HCT116 (cell line): ENCODE results near the gene AIMP1. TPM values are rescaled to one million over a fixed set of nuclear protein-coding genes. Genes with fewer than 3 reads are reported as not detected.

Experiments used
- ATAC-seq: fragments of 200-7000 bp; cut with Tn5 transposase; 2 replicates; pipeline ENCODE4 v1.9.1; 2020; ENCODE audit warnings: mild to moderate bottlenecking, moderate library complexity
- BruUV-seq: library from RNA; stranded (reverse); fragments of 400-500 nt; replicated peaks from 2 replicates; lab custom pipeline; 2021; lab: Mats Ljungman, UMichigan
- CTCF ChIA-PET: fragments of 300-600 bp; sonication (Branson Sonifier 250); formaldehyde crosslinking; loops from one replicate; lab custom pipeline; 2021; ENCODE audit warnings: antibody characterized with exemption; lab: Charles Lee
- POLR2A ChIA-PET: fragments of 300-600, 350-600 bp; sonication (Branson Sonifier 250); formaldehyde crosslinking; loops from one replicate; lab custom pipeline; 2021; ENCODE audit warnings: antibody characterized with exemption; lab: Charles Lee
- RAD21 ChIA-PET, 2 experiments: fragments of 300-600 bp; sonication (Branson Sonifier 250); formaldehyde crosslinking; loops; one replicate each; lab custom pipeline; 2023; ENCODE audit warnings: low total read pairs in 2 of 2; ENCODE audit not compliant: uncharacterized antibody in 2 of 2, unreplicated experiment in 2 of 2, low non-redundant PET in 1 of 2; lab: Charles Lee
- DNase-seq: peaks from one replicate; pipeline ENCODE4 v3.0.0-alpha.2; 2010; ENCODE audit warnings: low read depth, low spot score
- H2AFZ ChIP-seq: fragments of 200-600 bp; shearing (Covaris generic), sonication (generic); 2 replicates; pipeline ENCODE4 v1.6.1; 2017; ENCODE audit warnings: low read depth, mixed run types, mixed read lengths, antibody characterized with exemption, low read length; ENCODE audit not compliant: poor library complexity, severe bottlenecking
- H3K27ac ChIP-seq: 2 replicates; pipeline ENCODE4 v1.5.1; 2012; ENCODE audit warnings: low read depth, low read length
- H3K27me3 ChIP-seq: fragments of 200-600 bp; sonication (generic); 2 replicates; pipeline ENCODE4 v1.6.1; 2016; ENCODE audit warnings: mixed run types, low read length, mixed read lengths; ENCODE audit not compliant: insufficient read depth
- H3K36me3 ChIP-seq, 2 experiments: fragments of 200-500 bp in 1 of 2; fragments of 200-600 bp in 1 of 2; sonication (Bioruptor generic) in 1 of 2; sonication (generic) in 1 of 2; 2 replicates each; pipeline versions ENCODE4 v1.5.1 to v1.6.1; 2014 to 2016; ENCODE audit warnings: low read length in 2 of 2, inconsistent platforms in 1 of 2, mixed read lengths in 1 of 2, mixed run types in 1 of 2; ENCODE audit not compliant: insufficient read depth in 2 of 2, control insufficient read depth in 1 of 2
- H3K4me1 ChIP-seq, 2 experiments: fragments of 200-600 bp in 1 of 2; sonication (generic) in 1 of 2; 2 replicates each; pipeline versions ENCODE4 v1.5.1 to v1.6.1; 2012 to 2017; ENCODE audit warnings: low read length in 2 of 2, inconsistent platforms in 1 of 2, mild to moderate bottlenecking in 1 of 2, mixed read lengths in 1 of 2, mixed run types in 1 of 2, moderate library complexity in 1 of 2; ENCODE audit not compliant: insufficient read depth in 2 of 2, control insufficient read depth in 1 of 2
- H3K4me2 ChIP-seq: fragments of 200-600 bp; sonication (generic); 2 replicates; pipeline ENCODE4 v1.6.1; 2017; ENCODE audit warnings: mixed run types, low read length, mixed read lengths
- H3K4me3 ChIP-seq, 2 experiments: fragments of 200-600 bp in 1 of 2; sonication (generic) in 1 of 2; replicated peaks in 1 of 2; 2 replicates each; pipeline ENCODE4 v1.5.1; 2011 to 2016; ENCODE audit warnings: low read length in 2 of 2, control low read depth in 1 of 2, low read depth in 1 of 2, mild to moderate bottlenecking in 1 of 2, mixed read lengths in 1 of 2, mixed run types in 1 of 2
- H3K79me2 ChIP-seq: fragments of 200-600 bp; sonication (generic); 2 replicates; pipeline ENCODE4 v1.6.1; 2017; ENCODE audit warnings: mild to moderate bottlenecking, mixed run types, low read length, moderate library complexity, mixed read lengths; ENCODE audit not compliant: insufficient read depth
- H3K9ac ChIP-seq: fragments of 200-600 bp; sonication (generic); 2 replicates; pipeline ENCODE4 v1.6.1; 2016; ENCODE audit warnings: low read length, mixed read lengths
- H3K9me2 ChIP-seq: fragments of 200-600 bp; sonication (generic), shearing (Covaris generic); 2 replicates; pipeline ENCODE4 v1.6.1; 2017; ENCODE audit warnings: mixed run types, mild to moderate bottlenecking, moderate library complexity; ENCODE audit not compliant: insufficient read depth
- H3K9me3 ChIP-seq, 2 experiments: fragments of 200-500 bp in 1 of 2; fragments of 200-600 bp in 1 of 2; sonication (Bioruptor generic) in 1 of 2; sonication (generic) in 1 of 2; 2 replicates each; pipeline ENCODE4 v1.6.1; 2014 to 2017; ENCODE audit warnings: low read length in 2 of 2, mixed read lengths in 2 of 2, inconsistent platforms in 1 of 2, low read depth in 1 of 2, mild to moderate bottlenecking in 1 of 2, mixed run types in 1 of 2, moderate library complexity in 1 of 2; ENCODE audit not compliant: control insufficient read depth in 1 of 2, insufficient read depth in 1 of 2
- H4K20me1 ChIP-seq: fragments of 200-600 bp; sonication (generic), shearing (Covaris generic); 2 replicates; pipeline ENCODE4 v1.6.1; 2017; ENCODE audit warnings: mixed run types, mild to moderate bottlenecking, moderate library complexity; ENCODE audit not compliant: insufficient read depth
- CBX3 ChIP-seq: IDR thresholded peaks from 2 replicates; pipeline ENCODE4 v1.6.1; 2012; ENCODE audit warnings: low read depth
- CEBPB ChIP-seq: IDR thresholded peaks from 2 replicates; pipeline ENCODE4 v1.6.1; 2012; ENCODE audit warnings: low read depth
- EGR1 ChIP-seq: IDR thresholded peaks from 2 replicates; pipeline ENCODE4 v1.6.1; 2012; ENCODE audit warnings: low read depth
- ELF1 ChIP-seq: IDR thresholded peaks from 2 replicates; pipeline ENCODE4 v1.6.1; 2012; ENCODE audit warnings: low read depth, borderline replicate concordance
- EZH2 ChIP-seq: fragments of 200-600 bp; sonication (generic); IDR thresholded peaks from 2 replicates; pipeline ENCODE4 v1.6.1; 2017; ENCODE audit warnings: antibody characterized with exemption, mixed run types
- EZH2phosphoT487 ChIP-seq: fragments of 200-600 bp; IDR thresholded peaks from 2 replicates; pipeline ENCODE4 v1.6.1; 2018; ENCODE audit warnings: antibody characterized with exemption, borderline replicate concordance
- FOSL1 ChIP-seq: IDR thresholded peaks from 2 replicates; pipeline ENCODE4 v1.6.1; 2012; ENCODE audit warnings: low read depth
- MAX ChIP-seq: IDR thresholded peaks from 2 replicates; pipeline ENCODE4 v1.6.1; 2012
- POLR2A ChIP-seq: IDR thresholded peaks from 2 replicates; pipeline ENCODE4 v1.7.0; 2011; ENCODE audit warnings: borderline replicate concordance; ENCODE audit not compliant: insufficient read depth, insufficient read length; ENCODE audit errors: extremely low read depth
- POLR2AphosphoS5 ChIP-seq: IDR thresholded peaks from 2 replicates; pipeline ENCODE4 v1.6.1; 2011; ENCODE audit warnings: mild to moderate bottlenecking, low read depth, low read length, moderate library complexity
- SIN3A ChIP-seq: IDR thresholded peaks from 2 replicates; pipeline ENCODE4 v1.6.1; 2012; ENCODE audit warnings: low read depth
- TCF7L2 ChIP-seq: IDR thresholded peaks from 2 replicates; pipeline ENCODE4 v1.7.0; 2011; ENCODE audit warnings: borderline replicate concordance, inconsistent platforms; ENCODE audit not compliant: insufficient read depth, insufficient read length; ENCODE audit errors: extremely low read depth
- YY1 ChIP-seq: IDR thresholded peaks from 2 replicates; pipeline ENCODE4 v1.6.1; 2011; ENCODE audit warnings: low read length, low read depth, moderate library complexity, mild to moderate bottlenecking; ENCODE audit not compliant: insufficient replicate concordance; ENCODE audit errors: extremely low read depth
- ZFX ChIP-seq: fragments of 450-650 bp; IDR thresholded peaks from 2 replicates; pipeline ENCODE4 v1.6.1; 2017
- ZNF274 ChIP-seq: fragments of 200-500 bp; sonication (Bioruptor generic); IDR thresholded peaks from 2 replicates; pipeline ENCODE4 v1.6.1; 2014; ENCODE audit warnings: mild to moderate bottlenecking, low read depth, low read length, inconsistent platforms
- intact Hi-C: fragments of 100-400 bp; cut with micrococcal nuclease; formaldehyde crosslinking; loops from 2 replicates; pipeline ENCODE4 v1.10.0; 2022
- total RNA-seq: library from RNA; stranded (reverse); gene quantifications from one replicate; pipeline ENCODE4 v1.2.1, GENCODE V29; 2021; ENCODE audit not compliant: unreplicated experiment
- TF ChIP-seq, protein P1 (sequence below): IDR thresholded peaks from 2 replicates; pipeline ENCODE4 v1.6.1; 2012
- TF ChIP-seq, protein P2 (sequence below): IDR thresholded peaks from 2 replicates; pipeline ENCODE4 v1.6.1; 2012; ENCODE audit warnings: low read depth

The AIMP1 gene
- total RNA-seq, 1 experiment from 2014 or later: 67.4 TPM

GRCh38 chr4:106337916-106338315 is 21.6 kb downstream of the AIMP1 start:
- H3K27me3 ChIP-seq: no peaks in the 10 kb centered on the region
- no peak overlapping the region for H3K9ac ChIP-seq
- no peak overlapping the region for H2AFZ ChIP-seq
- H3K4me1 ChIP-seq: no peaks in the 10 kb centered on the region
- POLR2A ChIA-PET: no interaction called here
- TSS peak; percentile 8 for BruUV-seq
- no peaks in the 10 kb centered on the region for H4K20me1 ChIP-seq
- no peak for DNase-seq
- CTCF ChIA-PET: no interaction called here
- RAD21 ChIA-PET: no interaction called here
- peaks cover 46% of the 10 kb centered on the region for H3K79me2 ChIP-seq
- TF ChIP-seq YY1 (no peak), EGR1 (no peak), CBX3 (no peak), ELF1 (no peak), SIN3A (no peak), ZFX (no peak), POLR2A (no peak), EZH2phosphoT487 (no peak), MAX (no peak), FOSL1 (no peak), EZH2 (no peak)
- TF ChIP-seq, protein P1, sequence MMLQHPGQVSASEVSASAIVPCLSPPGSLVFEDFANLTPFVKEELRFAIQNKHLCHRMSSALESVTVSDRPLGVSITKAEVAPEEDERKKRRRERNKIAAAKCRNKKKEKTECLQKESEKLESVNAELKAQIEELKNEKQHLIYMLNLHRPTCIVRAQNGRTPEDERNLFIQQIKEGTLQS: no peak
- H3K36me3 ChIP-seq: peaks cover 14 to 26% of the 10 kb centered on the region in 2 experiments; a peak in 3 of 4 replicates
- no peak overlapping the region for H3K4me3 ChIP-seq
- no peaks in the 10 kb centered on the region for H3K9me2 ChIP-seq
- no peaks in the 10 kb centered on the region for H3K9me3 ChIP-seq
- H3K4me2 ChIP-seq: no peak overlapping the region
- no peak for ATAC-seq
- intact Hi-C loops: no loop called here
- H3K27ac ChIP-seq: no peak overlapping the region

GRCh38 chr4:106338671-106339070 is 22.3 kb downstream of the AIMP1 start:
- H3K4me1 ChIP-seq: no peaks in the 10 kb centered on the region
- H3K9me2 ChIP-seq: no peaks in the 10 kb centered on the region
- H3K4me3 ChIP-seq: no peak overlapping the region
- H3K36me3 ChIP-seq: peaks cover 10 to 22% of the 10 kb centered on the region in 2 experiments; a peak in 3 of 4 replicates
- ChIA-PET POLR2A (no interaction called here), RAD21 (no interaction called here), CTCF (no interaction called here)
- H3K9ac ChIP-seq: no peak overlapping the region
- no peaks in the 10 kb centered on the region for H3K27me3 ChIP-seq
- no peak overlapping the region for H3K27ac ChIP-seq
- no peak overlapping the region for H2AFZ ChIP-seq
- H3K9me3 ChIP-seq: no peaks in the 10 kb centered on the region
- intact Hi-C loops: no loop called here
- DNase-seq: no peak
- no peak for ATAC-seq
- peaks cover 6% of the 10 kb centered on the region; the same call in 1 of the 2 replicates for H4K20me1 ChIP-seq
- H3K4me2 ChIP-seq: no peak overlapping the region
- BruUV-seq: no TSS peak
- H3K79me2 ChIP-seq: peaks cover 53% of the 10 kb centered on the region
- TF ChIP-seq ZFX (no peak), MAX (no peak), YY1 (no peak), TCF7L2 (no peak), ELF1 (no peak), CEBPB (no peak), CBX3 (no peak), ZNF274 (no peak), POLR2AphosphoS5 (no peak)
- TF ChIP-seq, protein P2, sequence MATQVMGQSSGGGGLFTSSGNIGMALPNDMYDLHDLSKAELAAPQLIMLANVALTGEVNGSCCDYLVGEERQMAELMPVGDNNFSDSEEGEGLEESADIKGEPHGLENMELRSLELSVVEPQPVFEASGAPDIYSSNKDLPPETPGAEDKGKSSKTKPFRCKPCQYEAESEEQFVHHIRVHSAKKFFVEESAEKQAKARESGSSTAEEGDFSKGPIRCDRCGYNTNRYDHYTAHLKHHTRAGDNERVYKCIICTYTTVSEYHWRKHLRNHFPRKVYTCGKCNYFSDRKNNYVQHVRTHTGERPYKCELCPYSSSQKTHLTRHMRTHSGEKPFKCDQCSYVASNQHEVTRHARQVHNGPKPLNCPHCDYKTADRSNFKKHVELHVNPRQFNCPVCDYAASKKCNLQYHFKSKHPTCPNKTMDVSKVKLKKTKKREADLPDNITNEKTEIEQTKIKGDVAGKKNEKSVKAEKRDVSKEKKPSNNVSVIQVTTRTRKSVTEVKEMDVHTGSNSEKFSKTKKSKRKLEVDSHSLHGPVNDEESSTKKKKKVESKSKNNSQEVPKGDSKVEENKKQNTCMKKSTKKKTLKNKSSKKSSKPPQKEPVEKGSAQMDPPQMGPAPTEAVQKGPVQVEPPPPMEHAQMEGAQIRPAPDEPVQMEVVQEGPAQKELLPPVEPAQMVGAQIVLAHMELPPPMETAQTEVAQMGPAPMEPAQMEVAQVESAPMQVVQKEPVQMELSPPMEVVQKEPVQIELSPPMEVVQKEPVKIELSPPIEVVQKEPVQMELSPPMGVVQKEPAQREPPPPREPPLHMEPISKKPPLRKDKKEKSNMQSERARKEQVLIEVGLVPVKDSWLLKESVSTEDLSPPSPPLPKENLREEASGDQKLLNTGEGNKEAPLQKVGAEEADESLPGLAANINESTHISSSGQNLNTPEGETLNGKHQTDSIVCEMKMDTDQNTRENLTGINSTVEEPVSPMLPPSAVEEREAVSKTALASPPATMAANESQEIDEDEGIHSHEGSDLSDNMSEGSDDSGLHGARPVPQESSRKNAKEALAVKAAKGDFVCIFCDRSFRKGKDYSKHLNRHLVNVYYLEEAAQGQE: no peak
